NCI-H1436 treated with DMSO at 0.1 percent for 48 hours (cell line): ENCODE measurements around the gene TBC1D3H.
"Not testable (repeated sequence)": the region's sequence is repeated elsewhere in the genome, so short reads cannot be mapped to it uniquely, and the experiment has no call there.

Source experiments
- DNase-seq: peaks from one replicate; lab custom pipeline; 2025; lab: John Stamatoyannopoulos, UW

TBC1D3H gene

DNA sequence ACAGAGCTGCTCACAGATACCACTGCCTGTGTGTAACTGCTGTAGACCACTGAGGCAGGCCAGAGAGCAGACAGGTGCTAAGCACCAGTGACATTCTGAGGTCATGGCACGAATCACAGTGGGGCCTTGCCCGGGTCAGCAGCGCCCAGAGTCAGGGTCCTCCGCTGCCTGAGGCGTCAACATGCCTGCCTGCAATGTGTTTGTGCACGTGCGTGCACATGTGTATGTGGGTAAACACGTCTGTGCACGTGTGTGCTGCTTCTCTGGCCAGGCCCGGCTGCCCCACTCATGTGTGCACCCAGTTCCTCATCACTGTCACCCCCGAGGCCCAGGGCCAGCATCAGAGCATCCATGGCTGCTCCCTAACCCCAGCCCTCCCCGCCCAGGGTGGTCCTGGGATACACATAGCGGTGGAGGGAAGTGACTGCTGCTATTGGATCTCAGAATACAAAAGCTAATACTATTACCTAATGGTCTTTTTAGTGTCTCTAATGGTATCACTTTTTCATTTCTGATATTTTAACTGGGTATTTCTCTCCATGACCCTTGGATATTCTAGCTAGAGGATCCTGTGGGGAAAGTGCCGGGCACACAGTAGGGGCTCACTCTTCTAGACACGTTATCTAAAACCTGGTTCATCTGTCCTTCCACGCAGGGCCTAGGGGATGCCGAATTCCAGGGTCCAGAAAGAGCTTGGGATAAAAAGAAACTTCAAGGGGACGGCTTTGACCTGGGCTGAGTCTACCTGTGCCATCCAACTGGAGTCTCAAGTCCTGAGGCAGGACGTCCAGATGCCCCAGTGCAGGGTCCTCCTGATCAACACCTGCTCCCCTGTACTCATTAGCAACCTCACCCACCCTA is at the start of gene TBC1D3H:
Gene TBC1D3H, minus strand, starts transcription at position 51 of the 861 bp plus-strand sequence. CDS start 1,540 bp downstream, outside the sequence.
- DNase-seq: not testable (repeated sequence)

DNA sequence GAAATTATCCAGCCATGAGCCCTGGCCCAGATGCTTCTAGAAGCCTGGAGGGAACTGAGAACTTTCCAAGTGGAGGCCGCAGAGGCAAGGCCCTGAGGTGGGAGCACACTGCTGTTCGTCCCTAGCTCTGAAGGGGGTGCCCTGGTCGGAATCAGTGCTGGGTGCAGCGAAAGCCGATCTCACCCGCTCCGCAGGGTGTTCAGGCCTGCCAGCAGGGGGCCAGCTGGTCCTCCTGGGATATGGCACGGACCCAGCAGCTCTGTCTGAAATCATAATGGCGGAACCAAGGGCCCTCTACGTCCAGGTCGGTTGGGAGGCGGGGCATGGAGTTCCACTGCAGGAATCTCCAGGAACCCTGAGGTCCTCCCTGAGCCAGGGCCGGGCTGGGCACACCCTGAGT is 40.7 kb upstream of the TBC1D3H start:
- not testable (repeated sequence) for DNase-seq

DNA sequence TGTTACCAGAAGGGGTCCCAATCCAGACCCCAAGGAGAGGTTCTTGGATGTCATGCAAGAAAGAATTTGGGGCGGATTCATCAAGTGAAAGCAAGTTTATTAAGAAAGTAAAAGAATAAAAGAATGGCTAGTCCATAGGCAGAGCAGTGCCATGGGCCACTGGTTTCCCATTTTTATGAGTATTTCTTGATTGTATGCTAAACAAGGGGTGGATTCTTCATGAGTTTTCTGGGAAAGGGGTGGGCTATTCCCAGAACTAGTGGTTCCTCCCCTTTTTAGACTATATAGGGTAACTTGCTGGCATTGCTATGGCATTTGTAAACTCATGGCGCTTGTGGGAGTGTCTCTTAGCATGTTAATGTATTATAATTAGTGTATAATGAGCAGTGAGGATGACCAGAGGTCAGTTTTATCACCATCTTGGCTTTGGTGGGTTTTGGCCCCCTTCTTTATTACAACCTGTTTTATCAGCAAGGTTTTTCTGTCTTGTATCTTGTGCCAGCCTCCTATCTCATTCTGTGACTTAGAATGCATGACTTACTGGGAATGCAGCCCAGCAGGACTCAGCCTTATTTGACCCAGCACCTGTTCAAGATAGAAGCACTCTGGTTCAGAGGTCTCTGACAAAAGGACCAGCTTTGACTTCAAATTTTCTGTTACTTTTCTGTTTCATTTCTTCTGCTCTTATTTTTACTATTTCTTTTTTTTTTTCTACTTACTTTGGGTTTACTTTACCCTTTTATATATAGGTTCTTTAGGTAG is 27.1 kb upstream of the TBC1D3H start:
- not testable (repeated sequence) for DNase-seq

DNA sequence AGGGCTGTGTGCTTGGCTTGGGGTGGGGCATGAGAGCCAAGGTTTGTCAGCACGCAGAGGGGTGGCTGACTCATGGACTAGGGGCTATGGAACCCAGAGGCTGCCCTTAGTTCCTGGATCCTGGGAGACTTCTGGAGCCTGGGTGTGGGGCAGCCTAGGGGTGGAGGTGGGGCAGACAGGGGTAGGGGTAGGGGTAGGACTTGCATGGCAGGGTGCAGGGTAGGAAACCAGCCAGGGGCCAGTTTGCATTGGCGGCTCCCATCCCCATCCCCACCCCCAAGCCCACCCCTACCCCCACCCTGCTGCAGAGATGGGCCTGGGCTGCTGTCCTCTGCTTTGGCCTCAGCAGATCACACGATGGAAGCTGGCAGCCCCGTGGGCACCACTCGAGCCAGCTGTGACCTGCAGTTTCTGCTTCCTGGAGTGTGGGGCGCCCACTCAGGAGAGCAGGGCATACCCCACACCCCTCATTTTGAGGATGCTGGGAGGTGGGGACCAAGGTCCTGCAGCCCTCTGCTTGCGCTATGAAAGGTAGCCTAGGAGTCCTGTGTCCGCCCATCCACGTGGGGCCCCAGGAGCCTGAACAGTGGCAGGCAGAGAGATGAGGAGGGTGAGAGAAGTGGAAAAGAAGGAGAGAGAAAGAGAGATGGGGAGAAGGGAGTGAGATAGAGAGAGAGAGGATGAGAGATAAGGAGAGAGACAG is 2.9 kb upstream of the TBC1D3H start:
- not testable (repeated sequence) for DNase-seq

DNA sequence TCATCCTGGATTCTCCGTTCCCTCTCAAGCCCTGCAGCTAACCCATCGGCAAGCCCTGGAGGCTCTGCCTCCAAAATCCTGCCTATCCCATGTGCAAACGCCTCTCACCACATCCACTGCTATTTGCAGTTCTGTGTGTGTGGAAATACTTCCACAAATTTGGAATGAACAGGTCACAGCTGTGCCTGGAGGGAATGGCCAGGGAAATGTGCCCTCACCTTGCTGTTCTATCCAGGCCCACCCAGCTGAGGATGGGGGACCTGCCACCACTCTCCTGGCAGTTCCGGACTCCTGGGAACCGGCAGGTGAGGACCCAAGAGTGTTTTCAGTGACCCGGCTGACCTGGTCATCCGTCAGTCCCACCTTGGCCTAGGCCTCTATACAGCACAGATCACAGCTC is 12.3 kb downstream of the TBC1D3H start:
- not testable (repeated sequence) for DNase-seq

DNA sequence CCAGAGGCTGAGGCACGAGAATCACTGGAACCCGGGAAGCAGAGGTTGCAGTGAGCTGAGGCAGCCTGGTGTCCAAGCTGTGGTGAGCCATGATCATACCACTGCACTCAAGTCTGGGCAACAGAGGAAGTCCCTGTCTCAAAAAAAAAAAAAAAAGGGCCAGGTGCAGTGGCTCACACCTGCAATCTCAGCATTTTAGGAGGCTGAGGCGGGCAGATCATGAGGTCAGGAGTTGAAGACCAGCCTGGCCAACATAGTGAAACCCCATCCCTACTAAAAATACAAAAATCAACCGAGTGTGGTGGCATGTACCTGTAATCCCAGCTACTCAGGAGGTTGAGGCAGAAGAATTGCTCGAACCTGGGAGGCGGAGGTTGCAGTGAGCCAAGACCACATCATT is 25.7 kb downstream of the TBC1D3H start:
- not testable (repeated sequence) for DNase-seq
